Brain microvascular endothelial cell (primary cell): ENCODE data around the gene SPACA6.

ENCODE experiments used
- DNase-seq: peaks from one replicate; pipeline ENCODE4 v3.0.0-alpha.2; 2020
- H3K27ac ChIP-seq: fragments of 250-450 bp; sonication (Bioruptor Pico); 2 replicates; pipeline ENCODE4 v1.5.1; 2020; ENCODE audit warnings: mild to moderate bottlenecking, moderate library complexity
- H3K27me3 ChIP-seq: fragments of 250-450 bp; sonication (Bioruptor Pico); replicated peaks from 2 replicates; pipeline ENCODE4 v1.5.1; 2020; ENCODE audit warnings: mild to moderate bottlenecking
- H3K36me3 ChIP-seq: fragments of 250-450 bp; sonication (Bioruptor Pico); replicated peaks from 2 replicates; pipeline ENCODE4 v1.5.1; 2020; ENCODE audit warnings: mild to moderate bottlenecking
- H3K4me3 ChIP-seq: 2 replicates; pipeline ENCODE4 v1.5.1; 2011; ENCODE audit warnings: low read depth, mild to moderate bottlenecking, control low read depth, low read length, moderate library complexity
- CTCF ChIP-seq: IDR thresholded peaks from 2 replicates; pipeline ENCODE4 v1.5.1; 2011; ENCODE audit warnings: low read depth, mild to moderate bottlenecking, moderate library complexity, low read length, control low read depth, inconsistent platforms; ENCODE audit errors: missing control alignments
- in situ Hi-C: cut with HindIII; loops from 2 replicates; pipeline ENCODE4 v1.10.0; 2017; ENCODE audit warnings: low sequenced_read_pairs, low pct_ligation_motif_present

Gene SPACA6

GRCh38 chr19:51706296-51706695 is 13.2 kb downstream of the SPACA6 start:
- in situ Hi-C loops: no loop called here
- no peak for TF ChIP-seq CTCF
- DNase-seq: no peak
- peaks cover 37% of the 10 kb centered on the region for H3K36me3 ChIP-seq
- H3K27ac ChIP-seq: no peak overlapping the region
- no peak overlapping the region for H3K4me3 ChIP-seq
- H3K27me3 ChIP-seq: no peaks in the 10 kb centered on the region

GRCh38 chr19:51706885-51707284 is 13.8 kb downstream of the SPACA6 start:
- H3K27ac ChIP-seq: no peak overlapping the region
- no peak for TF ChIP-seq CTCF
- in situ Hi-C loops: no loop called here
- DNase-seq: no peak
- no peak overlapping the region for H3K4me3 ChIP-seq
- no peaks in the 10 kb centered on the region for H3K27me3 ChIP-seq
- peaks cover 32% of the 10 kb centered on the region for H3K36me3 ChIP-seq

- peaks cover 19% of the 10 kb centered on the region for H3K36me3 ChIP-seq
- DNase-seq: no peak
- H3K27ac ChIP-seq: no peak overlapping the region
- in situ Hi-C loops: no loop called here
- no peak overlapping the region for H3K4me3 ChIP-seq
- TF ChIP-seq CTCF: no peak
- no peaks in the 10 kb centered on the region for H3K27me3 ChIP-seq
Measured at GRCh38 chr19:51708811-51709210, 15.7 kb downstream of the SPACA6 start.

GRCh38 chr19:51709575-51709974 is 16.4 kb downstream of the SPACA6 start:
- Histone ChIP-seq H3K4me3 (no peak overlapping the region), H3K27ac (no peak overlapping the region), H3K36me3 (peaks cover 19% of the 10 kb centered on the region), H3K27me3 (no peaks in the 10 kb centered on the region)
- in situ Hi-C loops: no loop called here
- TF ChIP-seq CTCF: no peak
- no peak for DNase-seq

GRCh38 chr19:51710163-51710562 is 17.0 kb downstream of the SPACA6 start:
- Histone ChIP-seq H3K27ac (no peak overlapping the region), H3K27me3 (no peaks in the 10 kb centered on the region), H3K4me3 (no peak overlapping the region), H3K36me3 (peaks cover 15% of the 10 kb centered on the region)
- no peak for DNase-seq
- in situ Hi-C loops: no loop called here
- no peak for TF ChIP-seq CTCF

GRCh38 chr19:51711702-51712101 is 18.6 kb downstream of the SPACA6 start:
- no peak for TF ChIP-seq CTCF
- in situ Hi-C loops: no loop called here
- Histone ChIP-seq H3K36me3 (peaks cover 2% of the 10 kb centered on the region), H3K27ac (no peak overlapping the region), H3K27me3 (no peaks in the 10 kb centered on the region), H3K4me3 (no peak overlapping the region)
- DNase-seq: no peak
